Endothelial cell (in vitro differentiated cells): ENCODE measurements around the gene EFNA4. TPM values are rescaled to one million over a fixed set of nuclear protein-coding genes. Genes with fewer than 3 reads are reported as not detected.

Experiments used
- DNase-seq: peaks from one replicate; pipeline ENCODE4 v3.0.0; 2021; ENCODE audit warnings: low spot score
- H3K27ac Mint-ChIP-seq: one replicate; pipeline ENCODE4 v1.8.0; 2021; ENCODE audit warnings: mixed read lengths, inconsistent platforms; ENCODE audit not compliant: unreplicated experiment
- H3K27me3 Mint-ChIP-seq: one replicate; pipeline ENCODE4 v1.8.0; 2021; ENCODE audit warnings: mild to moderate bottlenecking, moderate library complexity, mixed read lengths, inconsistent platforms; ENCODE audit not compliant: unreplicated experiment
- H3K36me3 Mint-ChIP-seq: one replicate; pipeline ENCODE4 v1.8.0; 2021; ENCODE audit warnings: mild to moderate bottlenecking, low read depth, mixed read lengths, inconsistent platforms; ENCODE audit not compliant: unreplicated experiment
- H3K4me1 Mint-ChIP-seq: one replicate; pipeline ENCODE4 v1.8.0; 2021; ENCODE audit warnings: mild to moderate bottlenecking, mixed read lengths, inconsistent platforms; ENCODE audit not compliant: unreplicated experiment
- H3K4me3 Mint-ChIP-seq: one replicate; pipeline ENCODE4 v1.8.0; 2021; ENCODE audit warnings: mild to moderate bottlenecking, mixed read lengths, inconsistent platforms; ENCODE audit not compliant: unreplicated experiment
- H3K9me3 Mint-ChIP-seq: one replicate; pipeline ENCODE4 v1.8.0; 2021; ENCODE audit warnings: mixed read lengths, inconsistent platforms; ENCODE audit not compliant: unreplicated experiment
- CTCF ChIP-seq: fragments of 200-600 bp; sonication (generic); IDR thresholded peaks from one replicate; pipeline ENCODE4 v1.5.0; 2021; ENCODE audit warnings: antibody characterized with exemption; ENCODE audit not compliant: unreplicated experiment
- total RNA-seq: library from RNA; stranded (reverse); fragmentation: NEBNext Ultra II Directional; extraction: Animal tissue kit (Norgen Biotek cat#: 25700); gene quantifications from one replicate; pipeline ENCODE4 v1.2.1, GENCODE V29; 2021; ENCODE audit not compliant: unreplicated experiment

EFNA4 gene
- total RNA-seq, 1 donor from 2014 or later = 25.2 TPM

DNA sequence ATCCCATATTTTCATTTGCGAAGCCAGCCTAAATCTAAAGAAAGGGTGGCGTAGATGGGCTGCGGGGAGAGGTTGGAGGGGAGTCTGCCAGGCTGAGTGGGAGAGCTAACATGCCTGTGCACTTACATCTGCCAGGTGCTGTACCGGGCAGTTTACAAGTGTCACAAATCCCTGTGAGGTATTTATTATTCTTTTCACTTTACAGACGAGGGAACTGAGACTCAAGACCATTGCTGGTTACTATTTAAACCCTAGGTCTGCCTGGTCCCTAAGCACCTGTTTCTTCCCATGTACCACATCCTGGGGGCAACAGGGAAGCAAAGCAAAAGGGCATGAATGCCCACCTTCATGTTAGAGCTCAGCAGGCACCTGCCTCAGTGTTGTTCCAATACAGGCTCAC is 44.8 kb downstream of the EFNA4 start:
- H3K36me3 Mint-ChIP-seq = no peaks in the 10 kb centered on the region
- DNase-seq = no peak
- H3K4me3 Mint-ChIP-seq = no peak overlapping the region
- TF ChIP-seq CTCF = no peak
- peaks cover 8% of the 10 kb centered on the region for H3K27me3 Mint-ChIP-seq
- no peaks in the 10 kb centered on the region for H3K9me3 Mint-ChIP-seq
- peaks cover 23% of the 10 kb centered on the region for H3K4me1 Mint-ChIP-seq
- no peak overlapping the region for H3K27ac Mint-ChIP-seq

DNA sequence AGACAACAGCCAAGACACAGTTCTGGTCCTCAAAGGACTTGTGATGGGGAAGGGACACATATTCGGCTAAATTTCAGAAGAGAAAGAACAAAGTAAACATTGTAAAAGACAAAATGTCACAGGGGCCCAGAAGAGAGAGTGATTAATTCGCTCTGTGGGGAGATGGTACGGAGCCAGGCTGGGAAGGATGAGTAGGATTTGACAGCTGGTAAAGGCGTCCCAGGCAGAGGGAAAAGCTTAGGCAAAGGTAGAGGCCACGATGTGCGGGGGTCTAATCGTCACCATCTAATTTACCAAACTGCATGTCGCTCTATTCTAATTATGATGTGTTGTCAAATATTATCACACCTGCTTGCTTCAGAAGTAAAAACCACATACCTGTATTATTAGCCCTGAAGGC is 46.8 kb downstream of the EFNA4 start:
- Mint-ChIP-seq H3K27ac (no peak overlapping the region), H3K4me1 (peaks cover 16% of the 10 kb centered on the region), H3K4me3 (no peak overlapping the region), H3K36me3 (no peaks in the 10 kb centered on the region), H3K9me3 (no peaks in the 10 kb centered on the region), H3K27me3 (peaks cover 7% of the 10 kb centered on the region)
- DNase-seq = no peak
- TF ChIP-seq CTCF = no peak

GRCh38 chr1:155110826-155111225 is 47.3 kb downstream of the EFNA4 start:
- Mint-ChIP-seq H3K36me3 (no peaks in the 10 kb centered on the region), H3K9me3 (no peaks in the 10 kb centered on the region)
- no peak for DNase-seq

GRCh38 chr1:155113450-155113980 is 50.0 kb downstream of the EFNA4 start:
- Mint-ChIP-seq H3K4me3 (no peak overlapping the region), H3K4me1 (peaks cover 9% of the 10 kb centered on the region), H3K27me3 (peaks cover 4% of the 10 kb centered on the region), H3K27ac (no peak overlapping the region), H3K9me3 (no peaks in the 10 kb centered on the region), H3K36me3 (no peaks in the 10 kb centered on the region)
- no peak for TF ChIP-seq CTCF
- no peak for DNase-seq

More at GRCh38 chr1:155110826-155111225, 47.3 kb downstream of the EFNA4 start:
- no peak for TF ChIP-seq CTCF
- no peak overlapping the region for H3K4me3 Mint-ChIP-seq
- H3K27me3 Mint-ChIP-seq = peaks cover 4% of the 10 kb centered on the region
- no peak overlapping the region for H3K27ac Mint-ChIP-seq
- peaks cover 12% of the 10 kb centered on the region for H3K4me1 Mint-ChIP-seq

DNA sequence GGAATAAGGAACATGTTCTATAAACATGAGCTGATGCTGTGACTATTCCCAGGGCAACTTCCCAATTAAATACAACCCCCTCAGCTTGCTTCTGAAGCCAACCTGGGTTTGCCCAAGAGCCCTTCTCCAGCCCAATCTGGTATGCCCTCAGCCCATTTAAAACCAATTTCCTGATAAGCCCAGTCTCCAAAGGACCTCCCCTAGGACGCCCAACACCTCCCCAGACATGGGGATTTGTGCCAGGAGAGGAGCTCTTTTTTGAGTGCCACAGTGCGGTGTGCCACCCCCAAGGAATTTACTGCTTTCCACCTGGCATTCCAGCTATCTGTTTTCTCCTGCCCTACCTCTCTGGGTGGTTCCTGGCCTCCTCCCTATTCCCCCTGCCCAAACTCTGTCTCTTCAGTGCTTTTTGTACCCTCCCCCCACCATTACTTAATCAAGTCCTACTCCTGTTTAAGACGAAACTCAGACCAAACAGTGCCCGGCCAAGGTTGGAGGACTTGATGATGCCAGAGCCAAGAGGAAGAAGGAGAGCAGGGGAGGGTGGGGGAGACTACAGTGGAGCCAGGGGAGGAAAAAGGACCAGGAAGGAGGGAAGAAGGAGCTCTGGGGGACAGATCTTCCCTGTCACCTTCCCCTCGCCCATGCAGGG is 52.7 kb downstream of the EFNA4 start:
- Mint-ChIP-seq H3K4me1 (peaks cover 6% of the 10 kb centered on the region), H3K27me3 (peaks cover 1% of the 10 kb centered on the region), H3K4me3 (no peak overlapping the region), H3K9me3 (no peaks in the 10 kb centered on the region), H3K36me3 (no peaks in the 10 kb centered on the region), H3K27ac (no peak overlapping the region)
- no peak for DNase-seq
- TF ChIP-seq CTCF = no peak
